Stimulated activated CD4-positive, alpha-beta T cell treated with anti-CD3 and anti-CD28 coated beads, TNF-alpha, amount 100 ng/mL, for 4 hours (primary cell): ENCODE results near the gene SGIP1.
A peak's percentile ranks its signal among the peaks of the same experiment; 100 is the strongest.
"Not testable (repeated sequence)": the region's sequence is repeated elsewhere in the genome, so short reads cannot be mapped to it uniquely, and the experiment has no call there.

Experiments
- DNase-seq, 3 experiments: peaks; one replicate each; pipeline ENCODE4 v3.0.0-alpha.2; 2020; ENCODE audit warnings: low read depth in 3 of 3

SGIP1 gene

DNA sequence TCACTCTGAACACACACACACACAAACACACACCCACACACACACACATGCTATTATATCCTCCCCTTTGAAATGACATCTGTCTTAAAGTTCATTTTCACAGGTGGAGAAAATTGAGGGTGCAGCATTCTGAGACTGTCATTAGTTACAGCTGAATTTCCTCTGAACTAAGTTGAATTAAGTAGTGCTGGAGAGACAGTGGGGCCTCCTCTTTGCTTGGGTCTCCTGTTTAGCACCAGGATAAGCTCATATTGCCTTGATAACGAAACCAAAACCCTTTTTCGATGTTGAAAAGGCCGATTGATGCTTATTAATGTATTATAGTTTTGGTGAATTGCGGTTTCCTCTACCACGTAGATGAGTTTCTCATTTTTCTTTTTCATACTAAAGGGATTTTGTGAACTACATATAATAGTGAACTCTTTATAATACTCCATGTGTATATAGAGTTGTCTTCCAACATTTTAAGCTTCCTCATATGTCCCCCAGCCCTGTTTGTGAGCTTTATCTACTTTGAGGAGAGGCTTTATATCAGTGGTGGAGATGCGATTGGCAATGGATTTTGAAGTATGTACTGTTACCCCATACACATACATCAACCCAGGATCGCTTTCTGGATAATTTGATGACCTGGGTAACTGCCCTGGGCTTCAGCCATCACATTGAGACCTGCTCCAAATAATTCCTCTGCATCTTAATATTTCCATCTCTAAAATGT is 235.7 kb downstream of the SGIP1 start:
- no peak for DNase-seq

DNA sequence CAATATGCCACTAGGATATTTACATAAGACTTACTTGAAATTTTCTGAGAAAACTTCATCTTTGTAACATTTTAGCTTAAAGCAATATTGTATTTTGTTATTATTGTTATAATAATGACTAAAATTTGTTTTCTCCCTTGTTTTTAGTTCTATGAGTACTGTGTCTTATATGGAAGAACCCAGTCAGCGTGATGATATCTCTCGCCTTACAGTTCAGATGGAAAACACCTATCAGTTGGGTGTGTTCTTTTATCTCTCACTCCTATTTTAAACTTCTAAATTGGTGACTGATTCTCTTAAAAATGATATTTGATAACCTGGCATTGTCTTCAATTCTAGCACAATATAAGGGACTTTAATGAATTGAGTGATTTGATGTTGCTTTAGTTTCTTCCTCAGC is 236.3 kb downstream of the SGIP1 start:
- DNase-seq, result no peak

DNA sequence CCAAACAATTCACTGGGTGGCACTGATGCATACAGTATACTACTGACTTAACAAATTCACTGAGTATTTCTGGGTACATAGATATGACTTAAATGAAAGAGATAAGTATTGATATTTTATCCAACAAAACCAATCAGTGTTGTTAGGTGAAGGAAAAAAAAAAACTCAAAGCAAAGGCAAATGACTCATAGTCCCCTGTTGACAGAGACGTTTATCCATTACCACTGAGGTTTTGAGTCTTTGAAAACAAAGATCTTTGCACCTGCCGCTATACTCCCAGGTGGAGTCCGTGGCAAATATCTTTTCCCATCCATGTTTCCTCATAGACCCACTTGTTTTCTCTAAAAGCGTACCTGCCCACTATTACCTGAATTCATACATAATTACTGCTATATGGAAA is 236.7 kb downstream of the SGIP1 start:
- no peak for DNase-seq

DNA sequence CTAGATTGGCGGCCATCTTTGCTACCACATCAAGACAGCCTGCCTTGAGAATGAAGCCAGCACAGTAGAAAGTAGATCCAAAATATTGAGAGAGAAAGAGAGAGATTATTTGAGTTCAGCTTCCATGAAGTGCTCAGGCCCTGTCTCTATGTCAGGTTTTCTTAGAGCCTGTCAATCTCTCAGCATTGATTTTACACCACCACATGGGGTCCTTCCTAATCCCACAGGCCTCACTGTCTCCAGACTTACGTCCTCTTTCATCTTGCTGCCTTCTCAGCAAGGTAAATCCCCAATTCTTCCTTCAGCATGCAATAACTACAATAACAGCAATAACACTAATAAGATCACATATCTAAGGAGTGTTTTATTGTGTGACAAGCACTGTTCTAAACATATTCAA is 239.3 kb downstream of the SGIP1 start:
- no peak for DNase-seq

DNA sequence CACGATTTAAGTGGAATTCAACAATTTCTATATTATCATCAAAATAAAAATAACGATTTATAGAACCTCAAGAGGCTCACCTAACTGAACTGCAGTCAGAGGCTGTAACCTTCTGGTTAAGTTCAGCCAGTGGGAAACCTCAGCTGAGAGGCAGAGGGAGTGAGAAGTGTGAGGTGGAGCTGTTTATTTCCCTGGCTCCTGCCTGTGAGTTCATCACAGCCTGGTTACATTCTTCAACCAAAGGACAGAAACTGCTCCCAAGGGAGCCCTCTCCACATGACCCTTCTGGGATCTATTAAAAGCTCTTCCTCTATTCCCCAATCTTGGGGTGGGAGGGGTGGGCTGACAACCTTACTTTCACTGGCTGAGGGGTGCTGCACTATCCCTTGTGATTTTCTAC is 240.5 kb downstream of the SGIP1 start:
- no peak for DNase-seq

DNA sequence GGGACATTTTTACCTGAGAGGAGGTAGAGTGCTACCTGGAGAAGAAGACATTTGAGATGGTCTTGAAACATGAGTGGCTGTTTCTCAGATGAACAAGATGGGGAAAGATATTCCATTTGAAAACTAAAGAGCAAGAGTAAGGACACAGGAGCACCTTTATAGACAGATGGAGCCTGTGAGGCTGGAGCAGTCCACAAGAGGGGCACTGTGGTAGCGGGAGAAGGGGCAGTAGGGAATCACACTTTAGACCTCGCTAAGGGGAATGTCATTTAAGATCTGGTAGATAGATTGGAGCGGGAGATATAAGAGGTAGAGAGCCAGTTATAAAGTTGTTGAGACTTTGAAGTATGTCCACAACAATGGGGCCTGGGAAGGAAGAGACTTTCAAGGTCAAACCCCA is 241.7 kb downstream of the SGIP1 start:
- no peak for DNase-seq

DNA sequence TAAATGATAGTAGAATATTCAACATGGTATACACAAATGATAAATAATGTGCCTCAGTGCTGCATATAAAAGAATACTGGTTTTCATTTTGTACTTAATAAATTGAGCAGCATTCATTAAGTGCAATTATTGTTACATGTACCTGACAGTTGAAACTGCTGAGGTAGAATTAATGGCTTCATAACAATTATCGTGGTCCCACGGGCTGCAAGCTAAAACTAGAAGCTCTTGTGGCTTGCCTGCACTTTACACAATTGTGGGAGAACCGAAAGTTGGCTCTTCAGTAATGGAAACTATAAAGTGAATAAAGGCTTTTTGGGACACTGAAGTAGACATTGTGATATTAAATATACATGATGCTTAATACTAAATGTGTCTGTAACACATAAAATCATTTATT is 243.9 kb downstream of the SGIP1 start:
- no peak for DNase-seq

DNA sequence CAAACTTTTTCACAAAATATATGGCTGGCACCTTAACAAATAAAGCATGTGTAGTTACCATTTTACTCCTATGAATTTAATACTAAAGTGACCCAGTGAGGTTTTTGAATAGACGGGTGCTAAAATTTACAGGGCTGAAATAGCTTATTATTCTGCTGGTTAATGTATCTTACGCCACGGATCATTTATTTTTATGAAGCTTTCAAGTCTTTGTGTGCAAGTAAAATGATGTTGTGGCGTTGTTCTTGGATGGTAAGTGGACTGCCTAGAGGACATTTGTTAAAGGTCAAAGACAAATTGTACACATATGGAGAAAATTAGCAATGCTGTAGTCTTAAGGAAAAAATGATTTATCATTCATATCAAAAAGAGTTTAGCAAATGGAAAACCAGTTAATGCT is 244.3 kb downstream of the SGIP1 start:
- DNase-seq, result no peak

DNA sequence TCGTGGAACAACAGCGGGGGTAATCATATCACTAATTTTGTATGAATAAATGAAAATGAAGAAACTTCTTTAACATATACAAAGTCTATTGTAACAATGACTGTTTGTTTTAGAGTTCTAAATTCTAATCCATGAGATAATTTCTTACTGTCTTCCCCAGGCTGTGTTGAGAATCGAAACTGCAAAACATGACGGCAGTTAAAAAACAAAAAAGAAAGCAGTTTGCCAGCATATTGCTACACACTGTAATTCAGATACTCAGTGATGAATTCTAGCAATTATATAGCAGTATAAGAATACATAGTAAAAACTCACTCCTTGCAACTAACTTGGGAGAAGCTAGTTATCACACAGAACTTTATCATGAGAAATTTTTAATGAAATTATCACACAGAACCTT is 245.0 kb downstream of the SGIP1 start:
- no peak for DNase-seq

DNA sequence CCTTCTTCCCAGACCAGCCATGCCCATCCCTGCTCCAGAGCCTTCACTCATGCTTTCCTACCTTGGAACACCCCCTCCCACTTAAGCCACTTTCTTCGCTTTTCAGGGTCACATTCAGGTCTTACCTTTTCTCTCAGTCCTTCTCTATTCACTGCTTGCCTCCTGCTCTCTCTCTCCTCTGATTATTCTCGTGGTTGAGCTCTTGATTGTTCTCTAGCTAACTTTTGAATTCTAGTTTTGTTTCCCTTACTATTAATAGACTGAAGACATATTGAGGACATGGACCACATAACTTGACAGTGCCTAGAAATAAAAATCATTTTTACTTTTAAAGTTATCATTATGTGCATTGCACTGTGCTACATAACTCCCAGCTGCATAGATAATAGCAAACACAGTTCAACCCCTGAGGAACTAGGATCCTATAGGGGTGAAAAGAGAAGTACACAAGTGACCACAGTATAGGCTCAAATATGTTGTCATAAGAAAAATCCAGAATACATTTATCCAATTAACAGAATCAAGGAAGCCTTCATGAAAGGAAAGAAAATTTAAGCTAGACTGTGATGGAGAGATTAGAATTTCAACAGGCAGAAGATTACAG is 245.6 kb downstream of the SGIP1 start:
- DNase-seq, result no peak

DNA sequence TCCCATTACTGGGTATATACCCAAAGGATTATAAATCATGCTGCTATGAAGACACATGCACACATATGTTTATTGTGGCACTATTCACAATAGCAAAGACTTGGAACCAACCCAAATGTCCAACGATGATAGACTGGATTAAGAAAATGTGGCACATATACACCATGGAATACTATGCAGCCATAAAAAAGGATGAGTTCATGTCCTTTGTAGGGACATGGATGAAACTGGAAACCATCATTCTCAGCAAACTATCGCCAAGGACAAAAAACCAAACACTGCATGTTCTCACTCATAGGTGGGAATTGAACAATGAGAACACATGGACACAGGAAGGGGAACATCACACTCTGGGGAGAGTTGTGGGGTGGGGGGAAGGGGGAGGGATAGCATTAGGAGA is 251.8 kb downstream of the SGIP1 start:
- not testable (repeated sequence) for DNase-seq

DNA sequence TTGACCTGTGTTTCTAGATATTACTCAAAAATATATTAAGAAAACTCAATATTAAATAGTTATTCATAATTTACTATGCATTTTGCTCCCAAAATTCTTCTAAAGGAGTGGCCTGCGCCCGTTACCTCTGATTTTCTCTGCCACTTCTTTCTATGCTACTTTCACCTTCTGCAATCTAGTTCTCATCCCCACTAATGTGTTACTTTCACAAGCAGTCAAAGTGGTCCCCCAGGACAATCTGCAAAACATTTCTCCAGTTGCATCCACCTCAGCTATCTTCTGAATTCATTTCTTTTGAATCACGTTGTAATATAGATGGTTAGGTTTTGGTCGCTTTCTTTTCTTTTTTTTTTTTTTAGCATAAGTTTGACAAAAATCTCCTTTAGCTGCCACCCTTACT is 253.7 kb downstream of the SGIP1 start:
- DNase-seq, result no peak

DNA sequence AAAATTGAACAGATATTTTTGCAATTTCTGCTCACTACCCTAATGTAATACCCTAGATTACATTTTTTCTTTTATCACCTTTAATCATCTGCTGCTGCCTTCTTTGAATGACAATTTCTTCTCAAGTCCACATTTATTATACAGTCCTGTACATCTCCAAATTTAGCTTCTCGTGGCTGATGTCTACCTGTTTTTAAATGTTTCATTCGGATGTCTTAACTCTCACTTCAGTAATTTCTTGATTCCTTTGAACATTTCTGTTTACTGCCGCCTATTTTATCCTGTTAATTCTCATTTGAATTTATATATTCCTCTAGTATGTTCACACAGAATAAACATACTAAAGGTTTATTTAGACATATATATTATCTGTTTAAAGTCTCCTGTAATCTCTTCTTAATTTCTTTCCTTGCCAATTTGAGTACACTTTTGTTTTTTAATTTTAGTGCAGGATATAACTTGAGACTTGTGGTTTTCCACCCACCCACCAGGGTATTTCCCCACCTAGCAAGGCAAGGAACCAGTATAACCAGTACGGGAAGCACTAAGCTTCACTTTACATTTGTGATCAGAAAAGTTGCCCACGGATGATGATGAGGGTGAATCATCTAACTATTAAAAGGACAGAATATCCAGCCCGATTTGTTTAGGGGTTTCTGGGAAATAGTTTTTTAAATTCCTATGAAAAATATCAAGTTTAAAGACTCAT is 254.4 kb downstream of the SGIP1 start:
- DNase-seq, result peak in 2 of 3 experiments; percentile 30 to 56

DNA sequence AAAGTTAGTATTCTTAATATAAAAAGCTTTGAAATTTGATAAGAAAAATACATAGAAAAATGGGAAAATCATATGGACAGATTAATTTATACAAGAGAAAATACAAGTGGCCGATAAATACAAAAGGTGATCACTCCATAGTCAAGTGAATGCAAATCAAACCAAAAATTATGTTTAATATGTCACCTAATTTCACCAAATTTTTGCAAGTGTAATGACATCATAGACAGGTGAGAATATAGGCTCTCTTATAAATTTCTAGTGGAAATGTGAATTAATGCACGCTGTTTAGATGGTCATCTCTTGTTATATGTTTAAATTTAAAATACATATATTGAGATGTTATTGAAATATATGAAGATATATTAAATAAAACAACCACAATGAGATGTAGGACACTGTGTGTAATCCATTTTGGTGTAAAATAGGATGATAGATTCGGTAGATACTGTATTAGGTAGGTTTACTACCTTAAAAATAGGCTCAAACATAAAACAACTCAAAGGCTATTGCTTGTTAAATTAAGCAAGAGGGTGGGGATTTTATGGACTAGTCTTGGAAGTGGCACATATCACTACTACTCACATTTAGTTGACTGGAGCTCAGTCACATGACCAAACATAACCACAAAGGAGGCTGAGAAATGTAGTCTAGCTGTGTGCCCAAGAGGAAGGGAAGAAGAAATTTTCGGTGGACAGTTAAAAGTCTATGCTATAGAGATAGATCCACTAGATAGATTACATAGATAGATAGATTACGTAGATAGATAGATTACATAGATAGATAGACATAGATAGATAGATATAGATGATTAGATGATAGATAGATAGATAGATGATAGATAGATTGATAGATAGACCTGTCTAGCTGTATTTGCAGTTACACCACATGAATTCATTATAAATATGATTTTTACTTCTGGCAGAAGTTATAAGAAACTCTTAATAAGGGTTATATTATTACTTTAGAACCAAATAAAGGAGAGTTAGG is 258.0 kb downstream of the SGIP1 start:
- DNase-seq, result no peak

DNA sequence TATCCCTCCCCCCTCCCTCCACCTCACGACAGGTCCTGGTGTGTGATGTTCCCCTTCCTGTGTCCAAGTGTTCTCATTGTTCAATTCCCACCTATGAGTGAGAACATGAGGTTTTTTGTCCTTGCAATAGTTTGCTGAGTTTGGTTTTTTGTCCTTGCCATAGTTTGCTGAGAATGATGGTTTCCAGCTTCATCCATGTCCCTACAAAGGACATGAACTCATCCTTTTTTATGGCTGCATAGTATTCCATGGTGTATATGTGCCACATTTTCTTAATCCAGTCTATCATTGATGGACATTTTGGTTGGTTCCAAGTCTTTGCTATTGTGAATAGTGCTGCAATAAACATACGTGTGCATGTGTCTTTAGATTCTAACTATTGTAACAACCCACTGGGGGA is 261.9 kb downstream of the SGIP1 start:
- not testable (repeated sequence) for DNase-seq
